HCT116 (cell line): ENCODE measurements around the gene CLDN14. TPM values are rescaled to one million over a fixed set of nuclear protein-coding genes. Genes with fewer than 3 reads are reported as not detected.
A peak's percentile ranks its signal among the peaks of the same experiment; 100 is the strongest.

Experiments used
- ATAC-seq: fragments of 200-7000 bp; cut with Tn5 transposase; 2 replicates; pipeline ENCODE4 v1.9.1; 2020; ENCODE audit warnings: mild to moderate bottlenecking, moderate library complexity
- BruUV-seq: library from RNA; stranded (reverse); fragments of 400-500 nt; replicated peaks from 2 replicates; lab custom pipeline; 2021; lab: Mats Ljungman, UMichigan
- CTCF ChIA-PET: fragments of 300-600 bp; sonication (Branson Sonifier 250); formaldehyde crosslinking; loops from one replicate; lab custom pipeline; 2021; ENCODE audit warnings: antibody characterized with exemption; lab: Charles Lee
- POLR2A ChIA-PET: fragments of 300-600, 350-600 bp; sonication (Branson Sonifier 250); formaldehyde crosslinking; loops from one replicate; lab custom pipeline; 2021; ENCODE audit warnings: antibody characterized with exemption; lab: Charles Lee
- RAD21 ChIA-PET, 2 experiments: fragments of 300-600 bp; sonication (Branson Sonifier 250); formaldehyde crosslinking; loops; one replicate each; lab custom pipeline; 2023; ENCODE audit warnings: low total read pairs in 2 of 2; ENCODE audit not compliant: uncharacterized antibody in 2 of 2, unreplicated experiment in 2 of 2, low non-redundant PET in 1 of 2; lab: Charles Lee
- DNase-seq: peaks from one replicate; pipeline ENCODE4 v3.0.0-alpha.2; 2010; ENCODE audit warnings: low read depth, low spot score
- H2AFZ ChIP-seq: fragments of 200-600 bp; shearing (Covaris generic), sonication (generic); 2 replicates; pipeline ENCODE4 v1.6.1; 2017; ENCODE audit warnings: low read depth, mixed run types, mixed read lengths, antibody characterized with exemption, low read length; ENCODE audit not compliant: poor library complexity, severe bottlenecking
- H3K27ac ChIP-seq: 2 replicates; pipeline ENCODE4 v1.5.1; 2012; ENCODE audit warnings: low read depth, low read length
- H3K27me3 ChIP-seq: fragments of 200-600 bp; sonication (generic); 2 replicates; pipeline ENCODE4 v1.6.1; 2016; ENCODE audit warnings: mixed run types, low read length, mixed read lengths; ENCODE audit not compliant: insufficient read depth
- H3K36me3 ChIP-seq, 2 experiments: fragments of 200-500 bp in 1 of 2; fragments of 200-600 bp in 1 of 2; sonication (Bioruptor generic) in 1 of 2; sonication (generic) in 1 of 2; 2 replicates each; pipeline versions ENCODE4 v1.5.1 to v1.6.1; 2014 to 2016; ENCODE audit warnings: low read length in 2 of 2, inconsistent platforms in 1 of 2, mixed read lengths in 1 of 2, mixed run types in 1 of 2; ENCODE audit not compliant: insufficient read depth in 2 of 2, control insufficient read depth in 1 of 2
- H3K4me1 ChIP-seq, 2 experiments: fragments of 200-600 bp in 1 of 2; sonication (generic) in 1 of 2; 2 replicates each; pipeline versions ENCODE4 v1.5.1 to v1.6.1; 2012 to 2017; ENCODE audit warnings: low read length in 2 of 2, inconsistent platforms in 1 of 2, mild to moderate bottlenecking in 1 of 2, mixed read lengths in 1 of 2, mixed run types in 1 of 2, moderate library complexity in 1 of 2; ENCODE audit not compliant: insufficient read depth in 2 of 2, control insufficient read depth in 1 of 2
- H3K4me2 ChIP-seq: fragments of 200-600 bp; sonication (generic); 2 replicates; pipeline ENCODE4 v1.6.1; 2017; ENCODE audit warnings: mixed run types, low read length, mixed read lengths
- H3K4me3 ChIP-seq, 2 experiments: fragments of 200-600 bp in 1 of 2; sonication (generic) in 1 of 2; replicated peaks in 1 of 2; 2 replicates each; pipeline ENCODE4 v1.5.1; 2011 to 2016; ENCODE audit warnings: low read length in 2 of 2, control low read depth in 1 of 2, low read depth in 1 of 2, mild to moderate bottlenecking in 1 of 2, mixed read lengths in 1 of 2, mixed run types in 1 of 2
- H3K79me2 ChIP-seq: fragments of 200-600 bp; sonication (generic); 2 replicates; pipeline ENCODE4 v1.6.1; 2017; ENCODE audit warnings: mild to moderate bottlenecking, mixed run types, low read length, moderate library complexity, mixed read lengths; ENCODE audit not compliant: insufficient read depth
- H3K9ac ChIP-seq: fragments of 200-600 bp; sonication (generic); 2 replicates; pipeline ENCODE4 v1.6.1; 2016; ENCODE audit warnings: low read length, mixed read lengths
- H3K9me2 ChIP-seq: fragments of 200-600 bp; sonication (generic), shearing (Covaris generic); 2 replicates; pipeline ENCODE4 v1.6.1; 2017; ENCODE audit warnings: mixed run types, mild to moderate bottlenecking, moderate library complexity; ENCODE audit not compliant: insufficient read depth
- H3K9me3 ChIP-seq, 2 experiments: fragments of 200-500 bp in 1 of 2; fragments of 200-600 bp in 1 of 2; sonication (Bioruptor generic) in 1 of 2; sonication (generic) in 1 of 2; 2 replicates each; pipeline ENCODE4 v1.6.1; 2014 to 2017; ENCODE audit warnings: low read length in 2 of 2, mixed read lengths in 2 of 2, inconsistent platforms in 1 of 2, low read depth in 1 of 2, mild to moderate bottlenecking in 1 of 2, mixed run types in 1 of 2, moderate library complexity in 1 of 2; ENCODE audit not compliant: control insufficient read depth in 1 of 2, insufficient read depth in 1 of 2
- H4K20me1 ChIP-seq: fragments of 200-600 bp; sonication (generic), shearing (Covaris generic); 2 replicates; pipeline ENCODE4 v1.6.1; 2017; ENCODE audit warnings: mixed run types, mild to moderate bottlenecking, moderate library complexity; ENCODE audit not compliant: insufficient read depth
- CBX3 ChIP-seq: IDR thresholded peaks from 2 replicates; pipeline ENCODE4 v1.6.1; 2012; ENCODE audit warnings: low read depth
- EGR1 ChIP-seq: IDR thresholded peaks from 2 replicates; pipeline ENCODE4 v1.6.1; 2012; ENCODE audit warnings: low read depth
- ELF1 ChIP-seq: IDR thresholded peaks from 2 replicates; pipeline ENCODE4 v1.6.1; 2012; ENCODE audit warnings: low read depth, borderline replicate concordance
- EZH2 ChIP-seq: fragments of 200-600 bp; sonication (generic); IDR thresholded peaks from 2 replicates; pipeline ENCODE4 v1.6.1; 2017; ENCODE audit warnings: antibody characterized with exemption, mixed run types
- EZH2phosphoT487 ChIP-seq: fragments of 200-600 bp; IDR thresholded peaks from 2 replicates; pipeline ENCODE4 v1.6.1; 2018; ENCODE audit warnings: antibody characterized with exemption, borderline replicate concordance
- JUND ChIP-seq: IDR thresholded peaks from 2 replicates; pipeline ENCODE4 v1.6.1; 2012
- MAX ChIP-seq: IDR thresholded peaks from 2 replicates; pipeline ENCODE4 v1.6.1; 2012
- POLR2A ChIP-seq: IDR thresholded peaks from 2 replicates; pipeline ENCODE4 v1.7.0; 2011; ENCODE audit warnings: borderline replicate concordance; ENCODE audit not compliant: insufficient read depth, insufficient read length; ENCODE audit errors: extremely low read depth
- POLR2AphosphoS5 ChIP-seq: IDR thresholded peaks from 2 replicates; pipeline ENCODE4 v1.6.1; 2011; ENCODE audit warnings: mild to moderate bottlenecking, low read depth, low read length, moderate library complexity
- REST ChIP-seq: IDR thresholded peaks from 2 replicates; pipeline ENCODE4 v1.6.1; 2012; ENCODE audit warnings: low read depth
- SIN3A ChIP-seq: IDR thresholded peaks from 2 replicates; pipeline ENCODE4 v1.6.1; 2012; ENCODE audit warnings: low read depth
- SP1 ChIP-seq: IDR thresholded peaks from 2 replicates; pipeline ENCODE4 v1.6.1; 2012; ENCODE audit warnings: low read depth
- SRF ChIP-seq: IDR thresholded peaks from 2 replicates; pipeline ENCODE4 v1.6.1; 2012; ENCODE audit warnings: low read depth
- TCF7L2 ChIP-seq: IDR thresholded peaks from 2 replicates; pipeline ENCODE4 v1.7.0; 2011; ENCODE audit warnings: borderline replicate concordance, inconsistent platforms; ENCODE audit not compliant: insufficient read depth, insufficient read length; ENCODE audit errors: extremely low read depth
- YY1 ChIP-seq: IDR thresholded peaks from 2 replicates; pipeline ENCODE4 v1.6.1; 2011; ENCODE audit warnings: low read length, low read depth, moderate library complexity, mild to moderate bottlenecking; ENCODE audit not compliant: insufficient replicate concordance; ENCODE audit errors: extremely low read depth
- ZBTB33 ChIP-seq: IDR thresholded peaks from 2 replicates; pipeline ENCODE4 v1.6.1; 2011; ENCODE audit warnings: mild to moderate bottlenecking, low read length, moderate library complexity; ENCODE audit not compliant: insufficient replicate concordance; ENCODE audit errors: extremely low read depth
- ZNF274 ChIP-seq: fragments of 200-500 bp; sonication (Bioruptor generic); IDR thresholded peaks from 2 replicates; pipeline ENCODE4 v1.6.1; 2014; ENCODE audit warnings: mild to moderate bottlenecking, low read depth, low read length, inconsistent platforms
- intact Hi-C: fragments of 100-400 bp; cut with micrococcal nuclease; formaldehyde crosslinking; loops from 2 replicates; pipeline ENCODE4 v1.10.0; 2022
- total RNA-seq: library from RNA; stranded (reverse); gene quantifications from one replicate; pipeline ENCODE4 v1.2.1, GENCODE V29; 2021; ENCODE audit not compliant: unreplicated experiment

The CLDN14 gene
- total RNA-seq, 1 experiment from 2014 or later, result not detected

GRCh38 chr21:36429947-36430546, 49.9 kb downstream of the CLDN14 start (continued):
- TF ChIP-seq EGR1 (no peak), TCF7L2 (peak; percentile 18), CBX3 (no peak)
- TF ChIP-seq, all 23 proteins: peak for 4

- peak overlapping the region; percentile 77; the same call in 1 of the 2 replicates for H3K27ac ChIP-seq
- no peak for DNase-seq
- ChIA-PET RAD21 (no interaction called here), POLR2A (interaction anchor here (0.8 to 1.3 kb wide), 2 partner anchors 9 to 109 kb away, joined by 3 to 4 read pairs; partner anchors contain the start of gene MORC3), CTCF (interaction anchor here (1.4 to 1.8 kb wide), 2 partner anchors 202 to 287 kb away, joined by 4 to 9 read pairs; no protein-coding TSS in a partner anchor)
- no peak overlapping the region for H2AFZ ChIP-seq
- no peaks in the 10 kb centered on the region for H3K27me3 ChIP-seq
- no peak overlapping the region for H3K4me3 ChIP-seq
- no peak for ATAC-seq
- no peaks in the 10 kb centered on the region for H3K79me2 ChIP-seq
- H3K9me2 ChIP-seq, result no peaks in the 10 kb centered on the region
- no peaks in the 10 kb centered on the region for H3K9me3 ChIP-seq
- peak overlapping the region; percentile 72 for H3K4me2 ChIP-seq
- H3K9ac ChIP-seq, result peak overlapping the region; percentile 57; the same call in 1 of the 2 replicates
- peaks cover 18 to 30% of the 10 kb centered on the region in 2 experiments for H3K4me1 ChIP-seq
- intact Hi-C loops, result no loop called here
- H3K36me3 ChIP-seq, result no peaks in the 10 kb centered on the region
- no TSS peak for BruUV-seq
- H4K20me1 ChIP-seq, result no peaks in the 10 kb centered on the region
- TF ChIP-seq EZH2 (no peak), POLR2AphosphoS5 (no peak), CBX3 (no peak), SP1 (no peak), TCF7L2 (no peak), YY1 (no peak), POLR2A (no peak), SIN3A (no peak), MAX (no peak), JUND (no peak), SRF (no peak), REST (no peak), ZBTB33 (no peak), EZH2phosphoT487 (no peak), ZNF274 (no peak), ELF1 (no peak)
Measured at GRCh38 chr21:36428761-36429432, 51.0 kb downstream of the CLDN14 start.
